Measurements from ENCODE around the gene GNA14.

DNA sequence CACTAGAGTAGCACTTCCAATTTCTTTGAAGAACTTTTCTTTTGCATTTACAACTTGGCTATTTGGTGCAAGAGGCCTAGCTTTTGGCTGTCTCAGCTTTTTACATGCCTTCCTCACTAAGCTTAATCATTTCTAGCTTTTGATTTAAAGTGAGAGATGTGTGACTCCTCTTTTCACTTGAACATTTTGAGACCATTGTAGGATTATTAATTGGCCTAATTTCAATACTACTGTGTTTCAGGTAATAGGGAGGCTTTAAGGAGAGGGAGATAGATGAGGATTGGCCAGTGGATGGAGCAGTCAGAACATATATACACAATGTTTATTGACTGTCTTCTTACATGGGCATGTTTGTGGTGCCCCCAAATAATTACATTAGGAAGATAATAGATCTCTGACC, 161.7 kb downstream of the GNA14 start:
- TF ChIP-seq CTCF (conservative IDR thresholded peaks at IDR 0.05), result no peak
- TF ChIP-seq ZFX (IDR thresholded peaks at IDR 0.05), result no peak
